HCT116 (cell line): ENCODE data around the gene CREG2. TPM values are rescaled to one million over a fixed set of nuclear protein-coding genes. Genes with fewer than 3 reads are reported as not detected.

Source experiments
- ATAC-seq: fragments of 200-7000 bp; cut with Tn5 transposase; 2 replicates; pipeline ENCODE4 v1.9.1; 2020; ENCODE audit warnings: mild to moderate bottlenecking, moderate library complexity
- BruUV-seq: library from RNA; stranded (reverse); fragments of 400-500 nt; replicated peaks from 2 replicates; lab custom pipeline; 2021; lab: Mats Ljungman, UMichigan
- CTCF ChIA-PET: fragments of 300-600 bp; sonication (Branson Sonifier 250); formaldehyde crosslinking; loops from one replicate; lab custom pipeline; 2021; ENCODE audit warnings: antibody characterized with exemption; lab: Charles Lee
- POLR2A ChIA-PET: fragments of 300-600, 350-600 bp; sonication (Branson Sonifier 250); formaldehyde crosslinking; loops from one replicate; lab custom pipeline; 2021; ENCODE audit warnings: antibody characterized with exemption; lab: Charles Lee
- RAD21 ChIA-PET, 2 experiments: fragments of 300-600 bp; sonication (Branson Sonifier 250); formaldehyde crosslinking; loops; one replicate each; lab custom pipeline; 2023; ENCODE audit warnings: low total read pairs in 2 of 2; ENCODE audit not compliant: uncharacterized antibody in 2 of 2, unreplicated experiment in 2 of 2, low non-redundant PET in 1 of 2; lab: Charles Lee
- DNase-seq: peaks from one replicate; pipeline ENCODE4 v3.0.0-alpha.2; 2010; ENCODE audit warnings: low read depth, low spot score
- H2AFZ ChIP-seq: fragments of 200-600 bp; shearing (Covaris generic), sonication (generic); 2 replicates; pipeline ENCODE4 v1.6.1; 2017; ENCODE audit warnings: low read depth, mixed run types, mixed read lengths, antibody characterized with exemption, low read length; ENCODE audit not compliant: poor library complexity, severe bottlenecking
- H3K27ac ChIP-seq: 2 replicates; pipeline ENCODE4 v1.5.1; 2012; ENCODE audit warnings: low read depth, low read length
- H3K27me3 ChIP-seq: fragments of 200-600 bp; sonication (generic); 2 replicates; pipeline ENCODE4 v1.6.1; 2016; ENCODE audit warnings: mixed run types, low read length, mixed read lengths; ENCODE audit not compliant: insufficient read depth
- H3K36me3 ChIP-seq, 2 experiments: fragments of 200-500 bp in 1 of 2; fragments of 200-600 bp in 1 of 2; sonication (Bioruptor generic) in 1 of 2; sonication (generic) in 1 of 2; 2 replicates each; pipeline versions ENCODE4 v1.5.1 to v1.6.1; 2014 to 2016; ENCODE audit warnings: low read length in 2 of 2, inconsistent platforms in 1 of 2, mixed read lengths in 1 of 2, mixed run types in 1 of 2; ENCODE audit not compliant: insufficient read depth in 2 of 2, control insufficient read depth in 1 of 2
- H3K4me1 ChIP-seq, 2 experiments: fragments of 200-600 bp in 1 of 2; sonication (generic) in 1 of 2; 2 replicates each; pipeline versions ENCODE4 v1.5.1 to v1.6.1; 2012 to 2017; ENCODE audit warnings: low read length in 2 of 2, inconsistent platforms in 1 of 2, mild to moderate bottlenecking in 1 of 2, mixed read lengths in 1 of 2, mixed run types in 1 of 2, moderate library complexity in 1 of 2; ENCODE audit not compliant: insufficient read depth in 2 of 2, control insufficient read depth in 1 of 2
- H3K4me2 ChIP-seq: fragments of 200-600 bp; sonication (generic); 2 replicates; pipeline ENCODE4 v1.6.1; 2017; ENCODE audit warnings: mixed run types, low read length, mixed read lengths
- H3K4me3 ChIP-seq, 2 experiments: fragments of 200-600 bp in 1 of 2; sonication (generic) in 1 of 2; replicated peaks in 1 of 2; 2 replicates each; pipeline ENCODE4 v1.5.1; 2011 to 2016; ENCODE audit warnings: low read length in 2 of 2, control low read depth in 1 of 2, low read depth in 1 of 2, mild to moderate bottlenecking in 1 of 2, mixed read lengths in 1 of 2, mixed run types in 1 of 2
- H3K79me2 ChIP-seq: fragments of 200-600 bp; sonication (generic); 2 replicates; pipeline ENCODE4 v1.6.1; 2017; ENCODE audit warnings: mild to moderate bottlenecking, mixed run types, low read length, moderate library complexity, mixed read lengths; ENCODE audit not compliant: insufficient read depth
- H3K9ac ChIP-seq: fragments of 200-600 bp; sonication (generic); 2 replicates; pipeline ENCODE4 v1.6.1; 2016; ENCODE audit warnings: low read length, mixed read lengths
- H3K9me2 ChIP-seq: fragments of 200-600 bp; sonication (generic), shearing (Covaris generic); 2 replicates; pipeline ENCODE4 v1.6.1; 2017; ENCODE audit warnings: mixed run types, mild to moderate bottlenecking, moderate library complexity; ENCODE audit not compliant: insufficient read depth
- H3K9me3 ChIP-seq, 2 experiments: fragments of 200-500 bp in 1 of 2; fragments of 200-600 bp in 1 of 2; sonication (Bioruptor generic) in 1 of 2; sonication (generic) in 1 of 2; 2 replicates each; pipeline ENCODE4 v1.6.1; 2014 to 2017; ENCODE audit warnings: low read length in 2 of 2, mixed read lengths in 2 of 2, inconsistent platforms in 1 of 2, low read depth in 1 of 2, mild to moderate bottlenecking in 1 of 2, mixed run types in 1 of 2, moderate library complexity in 1 of 2; ENCODE audit not compliant: control insufficient read depth in 1 of 2, insufficient read depth in 1 of 2
- H4K20me1 ChIP-seq: fragments of 200-600 bp; sonication (generic), shearing (Covaris generic); 2 replicates; pipeline ENCODE4 v1.6.1; 2017; ENCODE audit warnings: mixed run types, mild to moderate bottlenecking, moderate library complexity; ENCODE audit not compliant: insufficient read depth
- EGR1 ChIP-seq: IDR thresholded peaks from 2 replicates; pipeline ENCODE4 v1.6.1; 2012; ENCODE audit warnings: low read depth
- ELF1 ChIP-seq: IDR thresholded peaks from 2 replicates; pipeline ENCODE4 v1.6.1; 2012; ENCODE audit warnings: low read depth, borderline replicate concordance
- EZH2 ChIP-seq: fragments of 200-600 bp; sonication (generic); IDR thresholded peaks from 2 replicates; pipeline ENCODE4 v1.6.1; 2017; ENCODE audit warnings: antibody characterized with exemption, mixed run types
- FOSL1 ChIP-seq: IDR thresholded peaks from 2 replicates; pipeline ENCODE4 v1.6.1; 2012; ENCODE audit warnings: low read depth
- POLR2A ChIP-seq: IDR thresholded peaks from 2 replicates; pipeline ENCODE4 v1.7.0; 2011; ENCODE audit warnings: borderline replicate concordance; ENCODE audit not compliant: insufficient read depth, insufficient read length; ENCODE audit errors: extremely low read depth
- POLR2AphosphoS5 ChIP-seq: IDR thresholded peaks from 2 replicates; pipeline ENCODE4 v1.6.1; 2011; ENCODE audit warnings: mild to moderate bottlenecking, low read depth, low read length, moderate library complexity
- RAD21 ChIP-seq: IDR thresholded peaks from 2 replicates; pipeline ENCODE4 v1.6.1; 2012; ENCODE audit warnings: low read depth, mild to moderate bottlenecking
- SP1 ChIP-seq: IDR thresholded peaks from 2 replicates; pipeline ENCODE4 v1.6.1; 2012; ENCODE audit warnings: low read depth
- SRF ChIP-seq: IDR thresholded peaks from 2 replicates; pipeline ENCODE4 v1.6.1; 2012; ENCODE audit warnings: low read depth
- TCF7L2 ChIP-seq: IDR thresholded peaks from 2 replicates; pipeline ENCODE4 v1.7.0; 2011; ENCODE audit warnings: borderline replicate concordance, inconsistent platforms; ENCODE audit not compliant: insufficient read depth, insufficient read length; ENCODE audit errors: extremely low read depth
- ZFX ChIP-seq: fragments of 450-650 bp; IDR thresholded peaks from 2 replicates; pipeline ENCODE4 v1.6.1; 2017
- intact Hi-C: fragments of 100-400 bp; cut with micrococcal nuclease; formaldehyde crosslinking; loops from 2 replicates; pipeline ENCODE4 v1.10.0; 2022
- total RNA-seq: library from RNA; stranded (reverse); gene quantifications from one replicate; pipeline ENCODE4 v1.2.1, GENCODE V29; 2021; ENCODE audit not compliant: unreplicated experiment
- TF ChIP-seq, protein P1 (sequence below): IDR thresholded peaks from 2 replicates; pipeline ENCODE4 v1.6.1; 2012; ENCODE audit warnings: low read depth
- TF ChIP-seq, protein P2 (sequence below): IDR thresholded peaks from 2 replicates; pipeline ENCODE4 v1.6.1; 2012
- TF ChIP-seq, protein P3 (sequence below): IDR thresholded peaks from 2 replicates; pipeline ENCODE4 v1.6.1; 2012

Gene CREG2
- total RNA-seq, 1 experiment from 2014 or later: 0.12 TPM

DNA sequence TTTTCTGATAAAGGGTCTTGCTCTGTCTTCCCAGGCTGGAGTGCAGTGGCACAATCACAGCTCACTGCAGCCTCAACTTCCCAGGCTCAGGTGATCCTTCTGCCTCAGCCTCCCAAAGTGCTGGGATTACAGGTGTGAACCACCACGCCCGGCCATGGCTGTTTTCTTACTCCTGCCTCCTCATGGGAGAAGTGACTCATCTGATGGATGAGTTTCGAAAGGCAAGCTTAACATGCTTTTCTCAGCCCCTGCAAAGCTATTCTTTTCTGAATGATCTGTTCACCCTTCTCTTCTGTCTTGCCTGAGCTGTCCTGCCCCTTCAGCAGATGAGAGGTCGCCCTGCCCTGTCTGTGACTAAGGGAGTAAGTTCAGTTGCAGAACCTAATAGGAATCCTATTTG, 929 bp upstream of the CREG2 start (continued):
- TF ChIP-seq, protein P1, sequence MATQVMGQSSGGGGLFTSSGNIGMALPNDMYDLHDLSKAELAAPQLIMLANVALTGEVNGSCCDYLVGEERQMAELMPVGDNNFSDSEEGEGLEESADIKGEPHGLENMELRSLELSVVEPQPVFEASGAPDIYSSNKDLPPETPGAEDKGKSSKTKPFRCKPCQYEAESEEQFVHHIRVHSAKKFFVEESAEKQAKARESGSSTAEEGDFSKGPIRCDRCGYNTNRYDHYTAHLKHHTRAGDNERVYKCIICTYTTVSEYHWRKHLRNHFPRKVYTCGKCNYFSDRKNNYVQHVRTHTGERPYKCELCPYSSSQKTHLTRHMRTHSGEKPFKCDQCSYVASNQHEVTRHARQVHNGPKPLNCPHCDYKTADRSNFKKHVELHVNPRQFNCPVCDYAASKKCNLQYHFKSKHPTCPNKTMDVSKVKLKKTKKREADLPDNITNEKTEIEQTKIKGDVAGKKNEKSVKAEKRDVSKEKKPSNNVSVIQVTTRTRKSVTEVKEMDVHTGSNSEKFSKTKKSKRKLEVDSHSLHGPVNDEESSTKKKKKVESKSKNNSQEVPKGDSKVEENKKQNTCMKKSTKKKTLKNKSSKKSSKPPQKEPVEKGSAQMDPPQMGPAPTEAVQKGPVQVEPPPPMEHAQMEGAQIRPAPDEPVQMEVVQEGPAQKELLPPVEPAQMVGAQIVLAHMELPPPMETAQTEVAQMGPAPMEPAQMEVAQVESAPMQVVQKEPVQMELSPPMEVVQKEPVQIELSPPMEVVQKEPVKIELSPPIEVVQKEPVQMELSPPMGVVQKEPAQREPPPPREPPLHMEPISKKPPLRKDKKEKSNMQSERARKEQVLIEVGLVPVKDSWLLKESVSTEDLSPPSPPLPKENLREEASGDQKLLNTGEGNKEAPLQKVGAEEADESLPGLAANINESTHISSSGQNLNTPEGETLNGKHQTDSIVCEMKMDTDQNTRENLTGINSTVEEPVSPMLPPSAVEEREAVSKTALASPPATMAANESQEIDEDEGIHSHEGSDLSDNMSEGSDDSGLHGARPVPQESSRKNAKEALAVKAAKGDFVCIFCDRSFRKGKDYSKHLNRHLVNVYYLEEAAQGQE: no peak

DNA sequence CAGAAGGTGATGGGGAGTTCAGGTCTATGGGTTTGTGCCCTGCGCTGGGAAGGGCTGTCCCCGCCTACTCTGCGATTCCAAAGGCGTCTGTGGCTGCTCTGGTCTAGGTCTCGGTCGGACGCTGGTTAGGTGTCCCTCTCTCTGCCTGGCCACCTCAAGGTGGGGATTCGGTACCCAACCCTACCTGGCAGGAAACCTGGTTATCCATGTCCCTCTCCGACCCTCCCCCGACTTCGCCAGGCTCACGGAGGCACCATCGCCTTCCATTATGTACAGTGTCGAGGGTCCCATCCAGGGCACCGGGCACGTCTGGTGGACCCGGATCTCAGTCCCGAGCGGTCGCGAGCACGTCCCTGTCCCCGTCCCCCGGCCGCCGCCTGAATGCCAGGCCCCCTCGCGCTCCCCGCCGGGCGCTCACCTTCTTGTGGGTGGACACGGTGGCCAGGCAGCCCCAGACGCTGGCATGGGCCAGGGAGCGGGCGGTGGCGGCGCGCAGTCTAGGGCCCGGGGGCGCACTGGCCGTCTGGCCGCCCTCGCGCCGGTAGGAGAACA, 628 bp downstream of the CREG2 start:
- Histone ChIP-seq H2AFZ (peak overlapping the region; percentile 19), H3K4me3 (peak overlapping the region; percentile 42 to 57), H3K79me2 (no peaks in the 10 kb centered on the region), H3K27ac (no peak overlapping the region), H3K9me2 (no peaks in the 10 kb centered on the region), H3K27me3 (0 out of 2 replicates have a peak, but pooled peaks cover 5% of the 10 kb centered on the region), H3K9ac (no peak overlapping the region), H3K36me3 (no peaks in the 10 kb centered on the region), H3K9me3 (no peaks in the 10 kb centered on the region), H3K4me2 (peak overlapping the region; percentile 88), H3K4me1 (peaks cover 0 to 18% of the 10 kb centered on the region in 2 experiments; a peak in 2 of 4 replicates), H4K20me1 (no peaks in the 10 kb centered on the region)
- ChIA-PET POLR2A (no interaction called here), CTCF (interaction anchor here (0.5 to 3.5 kb wide), 9 partner anchors 10 to 422 kb away, joined by 3 to 29 read pairs (median 4); partner anchors contain the start of gene RNF149), RAD21 (interaction anchor here in 1 of 2 experiments (1.2 kb wide), 1 partner anchor 44 kb away, joined by 3 read pairs; no protein-coding TSS in a partner anchor)
- ATAC-seq (no peak), DNase-seq (no peak)
- no TSS peak for BruUV-seq
- TF ChIP-seq FOSL1: no peak
- no peak for TF ChIP-seq EZH2
- TF ChIP-seq, protein P2, sequence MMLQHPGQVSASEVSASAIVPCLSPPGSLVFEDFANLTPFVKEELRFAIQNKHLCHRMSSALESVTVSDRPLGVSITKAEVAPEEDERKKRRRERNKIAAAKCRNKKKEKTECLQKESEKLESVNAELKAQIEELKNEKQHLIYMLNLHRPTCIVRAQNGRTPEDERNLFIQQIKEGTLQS: no peak
- TF ChIP-seq EGR1: no peak
- TF ChIP-seq POLR2AphosphoS5: no peak
- no peak for TF ChIP-seq TCF7L2
- TF ChIP-seq SRF: no peak
- TF ChIP-seq, protein P1: no peak
- no peak for TF ChIP-seq ZFX
- TF ChIP-seq RAD21: no peak
- no peak for TF ChIP-seq ELF1
- TF ChIP-seq, protein P3, sequence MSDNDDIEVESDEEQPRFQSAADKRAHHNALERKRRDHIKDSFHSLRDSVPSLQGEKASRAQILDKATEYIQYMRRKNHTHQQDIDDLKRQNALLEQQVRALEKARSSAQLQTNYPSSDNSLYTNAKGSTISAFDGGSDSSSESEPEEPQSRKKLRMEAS: no peak
- TF ChIP-seq POLR2A: no peak
- TF ChIP-seq SP1: no peak
- intact Hi-C loops: loop anchor here (1.0 to 5.0 kb wide), 2 partner anchors 44 to 134 kb away; partner anchors contain the start of gene CNOT11
